ENCODE measurements around the gene LCA5.
"Not testable (repeated sequence)": the region's sequence is repeated elsewhere in the genome, so short reads cannot be mapped to it uniquely, and the experiment has no call there.

Gene LCA5

GRCh38 chr6:79538106-79538971 is 1.1 kb upstream of the LCA5 start:
- peak overlapping the region; percentile 23 for H3K27ac ChIP-seq (ENCODE audit: low read depth, low read length)

GRCh38 chr6:79536585-79536953 is 661 bp downstream of the LCA5 start:
- Histone ChIP-seq H3K4me3 (ENCODE audit: low read depth in 1 of 2, low read length in 2 of 2) (peak overlapping the region; percentile 94 to 97), H3K4me1 (ENCODE audit: control insufficient read depth in 1 of 2, insufficient read depth in 2 of 2, low read length in 2 of 2) (no peaks in the 10 kb centered on the region), H3K9ac (ENCODE audit: low read depth in 1 of 2, low read length in 2 of 2) (peak overlapping the region; percentile 45 to 78), H3K9me3 (ENCODE audit: control insufficient read depth in 1 of 2, low read length in 2 of 2) (no peaks in the 10 kb centered on the region), H3K36me3 (ENCODE audit: control insufficient read depth in 1 of 2, insufficient read depth in 2 of 2, low read length in 2 of 2) (no peaks in the 10 kb centered on the region), H3K27me3 (ENCODE audit: control insufficient read depth in 1 of 2, insufficient read depth in 2 of 2, low read length in 2 of 2) (no peaks in the 10 kb centered on the region), H3K27ac (ENCODE audit: low read depth, low read length) (peak overlapping the region; percentile 86)

More at GRCh38 chr6:79538106-79538971, 1.1 kb upstream of the LCA5 start:
- Histone ChIP-seq H3K9ac (ENCODE audit: low read depth in 1 of 2, low read length in 2 of 2) (peak overlapping the region; percentile 68 to 78), H3K9me3 (ENCODE audit: control insufficient read depth in 1 of 2, low read length in 2 of 2) (no peaks in the 10 kb centered on the region), H3K4me1 (ENCODE audit: control insufficient read depth in 1 of 2, insufficient read depth in 2 of 2, low read length in 2 of 2) (no peaks in the 10 kb centered on the region), H3K36me3 (ENCODE audit: control insufficient read depth in 1 of 2, insufficient read depth in 2 of 2, low read length in 2 of 2) (no peaks in the 10 kb centered on the region), H3K4me3 (ENCODE audit: low read depth in 1 of 2, low read length in 2 of 2) (peak overlapping the region; percentile 94 to 97), H3K27me3 (ENCODE audit: control insufficient read depth in 1 of 2, insufficient read depth in 2 of 2, low read length in 2 of 2) (no peaks in the 10 kb centered on the region)

GRCh38 chr6:79529567-79529966 is 7.7 kb downstream of the LCA5 start:
- not testable (repeated sequence) for H3K27ac ChIP-seq (ENCODE audit: low read depth, low read length); H3K36me3 ChIP-seq (ENCODE audit: control insufficient read depth in 1 of 2, insufficient read depth in 2 of 2, low read length in 2 of 2); H3K27me3 ChIP-seq (ENCODE audit: control insufficient read depth in 1 of 2, insufficient read depth in 2 of 2, low read length in 2 of 2); H3K9ac ChIP-seq (ENCODE audit: low read depth in 1 of 2, low read length in 2 of 2); H3K4me1 ChIP-seq (ENCODE audit: control insufficient read depth in 1 of 2, insufficient read depth in 2 of 2, low read length in 2 of 2); H3K4me3 ChIP-seq (ENCODE audit: low read depth in 1 of 2, low read length in 2 of 2); H3K9me3 ChIP-seq (ENCODE audit: control insufficient read depth in 1 of 2, low read length in 2 of 2)

- Histone ChIP-seq H3K9me3 (ENCODE audit: control insufficient read depth in 1 of 2, low read length in 2 of 2) (no peaks in the 10 kb centered on the region), H3K9ac (ENCODE audit: low read depth in 1 of 2, low read length in 2 of 2) (no peak overlapping the region), H3K27me3 (ENCODE audit: control insufficient read depth in 1 of 2, insufficient read depth in 2 of 2, low read length in 2 of 2) (no peaks in the 10 kb centered on the region), H3K36me3 (ENCODE audit: control insufficient read depth in 1 of 2, insufficient read depth in 2 of 2, low read length in 2 of 2) (no peaks in the 10 kb centered on the region), H3K27ac (ENCODE audit: low read depth, low read length) (no peak overlapping the region), H3K4me3 (ENCODE audit: low read depth in 1 of 2, low read length in 2 of 2) (no peak overlapping the region), H3K4me1 (ENCODE audit: control insufficient read depth in 1 of 2, insufficient read depth in 2 of 2, low read length in 2 of 2) (no peaks in the 10 kb centered on the region)
These were observed 10.3 kb downstream of the LCA5 start for GRCh38 chr6:79526897-79527296.

GRCh38 chr6:79525272-79526100 is 11.7 kb downstream of the LCA5 start:
- Histone ChIP-seq H3K4me1 (ENCODE audit: control insufficient read depth in 1 of 2, insufficient read depth in 2 of 2, low read length in 2 of 2) (no peaks in the 10 kb centered on the region), H3K27ac (ENCODE audit: low read depth, low read length) (no peak overlapping the region), H3K27me3 (ENCODE audit: control insufficient read depth in 1 of 2, insufficient read depth in 2 of 2, low read length in 2 of 2) (no peaks in the 10 kb centered on the region), H3K9ac (ENCODE audit: low read depth in 1 of 2, low read length in 2 of 2) (no peak overlapping the region), H3K36me3 (ENCODE audit: control insufficient read depth in 1 of 2, insufficient read depth in 2 of 2, low read length in 2 of 2) (no peaks in the 10 kb centered on the region), H3K9me3 (ENCODE audit: control insufficient read depth in 1 of 2, low read length in 2 of 2) (no peaks in the 10 kb centered on the region), H3K4me3 (ENCODE audit: low read depth in 1 of 2, low read length in 2 of 2) (no peak overlapping the region)

GRCh38 chr6:79524065-79524464 is 13.2 kb downstream of the LCA5 start:
- H3K9me3 ChIP-seq (ENCODE audit: control insufficient read depth in 1 of 2, low read length in 2 of 2), result no peaks in the 10 kb centered on the region
- H3K4me3 ChIP-seq (ENCODE audit: low read depth in 1 of 2, low read length in 2 of 2), result no peak overlapping the region
- H3K36me3 ChIP-seq (ENCODE audit: control insufficient read depth in 1 of 2, insufficient read depth in 2 of 2, low read length in 2 of 2), result no peaks in the 10 kb centered on the region
- H3K4me1 ChIP-seq (ENCODE audit: control insufficient read depth in 1 of 2, insufficient read depth in 2 of 2, low read length in 2 of 2), result no peaks in the 10 kb centered on the region
- no peak overlapping the region for H3K9ac ChIP-seq (ENCODE audit: low read depth in 1 of 2, low read length in 2 of 2)
- no peaks in the 10 kb centered on the region for H3K27me3 ChIP-seq (ENCODE audit: control insufficient read depth in 1 of 2, insufficient read depth in 2 of 2, low read length in 2 of 2)
- no peak overlapping the region for H3K27ac ChIP-seq (ENCODE audit: low read depth, low read length)

- Histone ChIP-seq H3K4me3 (ENCODE audit: low read depth in 1 of 2, low read length in 2 of 2) (no peak overlapping the region), H3K9ac (ENCODE audit: low read depth in 1 of 2, low read length in 2 of 2) (no peak overlapping the region), H3K27ac (ENCODE audit: low read depth, low read length) (no peak overlapping the region), H3K36me3 (ENCODE audit: control insufficient read depth in 1 of 2, insufficient read depth in 2 of 2, low read length in 2 of 2) (no peaks in the 10 kb centered on the region), H3K27me3 (ENCODE audit: control insufficient read depth in 1 of 2, insufficient read depth in 2 of 2, low read length in 2 of 2) (no peaks in the 10 kb centered on the region), H3K9me3 (ENCODE audit: control insufficient read depth in 1 of 2, low read length in 2 of 2) (no peaks in the 10 kb centered on the region), H3K4me1 (ENCODE audit: control insufficient read depth in 1 of 2, insufficient read depth in 2 of 2, low read length in 2 of 2) (no peaks in the 10 kb centered on the region)
These were observed 14.6 kb downstream of the LCA5 start for GRCh38 chr6:79522609-79523008.

- Histone ChIP-seq H3K9ac (ENCODE audit: low read depth in 1 of 2, low read length in 2 of 2) (no peak overlapping the region), H3K4me1 (ENCODE audit: control insufficient read depth in 1 of 2, insufficient read depth in 2 of 2, low read length in 2 of 2) (no peaks in the 10 kb centered on the region), H3K36me3 (ENCODE audit: control insufficient read depth in 1 of 2, insufficient read depth in 2 of 2, low read length in 2 of 2) (no peaks in the 10 kb centered on the region), H3K9me3 (ENCODE audit: control insufficient read depth in 1 of 2, low read length in 2 of 2) (no peaks in the 10 kb centered on the region), H3K27ac (ENCODE audit: low read depth, low read length) (no peak overlapping the region), H3K27me3 (ENCODE audit: control insufficient read depth in 1 of 2, insufficient read depth in 2 of 2, low read length in 2 of 2) (no peaks in the 10 kb centered on the region), H3K4me3 (ENCODE audit: low read depth in 1 of 2, low read length in 2 of 2) (no peak overlapping the region)
These were observed 16.7 kb downstream of the LCA5 start for GRCh38 chr6:79520534-79520933.

- Histone ChIP-seq H3K9me3 (ENCODE audit: control insufficient read depth in 1 of 2, low read length in 2 of 2) (no peaks in the 10 kb centered on the region), H3K27me3 (ENCODE audit: control insufficient read depth in 1 of 2, insufficient read depth in 2 of 2, low read length in 2 of 2) (no peaks in the 10 kb centered on the region), H3K4me1 (ENCODE audit: control insufficient read depth in 1 of 2, insufficient read depth in 2 of 2, low read length in 2 of 2) (no peaks in the 10 kb centered on the region), H3K27ac (ENCODE audit: low read depth, low read length) (no peak overlapping the region), H3K36me3 (ENCODE audit: control insufficient read depth in 1 of 2, insufficient read depth in 2 of 2, low read length in 2 of 2) (no peaks in the 10 kb centered on the region), H3K4me3 (ENCODE audit: low read depth in 1 of 2, low read length in 2 of 2) (no peak overlapping the region), H3K9ac (ENCODE audit: low read depth in 1 of 2, low read length in 2 of 2) (no peak overlapping the region)
These were observed 18.4 kb downstream of the LCA5 start for GRCh38 chr6:79518842-79519241.

GRCh38 chr6:79515436-79515835 is 21.8 kb downstream of the LCA5 start:
- Histone ChIP-seq H3K27ac (ENCODE audit: low read depth, low read length) (no peak overlapping the region), H3K4me3 (ENCODE audit: low read depth in 1 of 2, low read length in 2 of 2) (no peak overlapping the region), H3K4me1 (ENCODE audit: control insufficient read depth in 1 of 2, insufficient read depth in 2 of 2, low read length in 2 of 2) (no peaks in the 10 kb centered on the region), H3K36me3 (ENCODE audit: control insufficient read depth in 1 of 2, insufficient read depth in 2 of 2, low read length in 2 of 2) (no peaks in the 10 kb centered on the region), H3K27me3 (ENCODE audit: control insufficient read depth in 1 of 2, insufficient read depth in 2 of 2, low read length in 2 of 2) (no peaks in the 10 kb centered on the region), H3K9me3 (ENCODE audit: control insufficient read depth in 1 of 2, low read length in 2 of 2) (no peaks in the 10 kb centered on the region), H3K9ac (ENCODE audit: low read depth in 1 of 2, low read length in 2 of 2) (no peak overlapping the region)
